CD4-positive, alpha-beta memory T cell (primary cell): ENCODE measurements around the gene TFCP2L1. TPM values are rescaled to one million over a fixed set of nuclear protein-coding genes. Genes with fewer than 3 reads are reported as not detected.

ENCODE experiments used
- CTCF ChIA-PET: fragments of 350-600 bp; sonication (Branson Sonifier 250); formaldehyde crosslinking; loops from one replicate; lab custom pipeline; 2021; ENCODE audit warnings: inconsistent platforms; ENCODE audit not compliant: partially characterized antibody; lab: Charles Lee
- POLR2A ChIA-PET: fragments of 350-600 bp; sonication (Branson Sonifier 250); formaldehyde crosslinking; loops from one replicate; lab custom pipeline; 2021; ENCODE audit not compliant: partially characterized antibody; lab: Charles Lee
- DNase-seq, 5 donors: peaks; one replicate each; pipeline versions ENCODE4 v3.0.0 to v3.0.0-alpha.2; 2020 to 2022; ENCODE audit warnings: mixed read lengths in 1 of 5
- H3K27ac ChIP-seq: one replicate; pipeline ENCODE4 v1.7.0; 2013; ENCODE audit warnings: low read depth, low read length
- H3K27me3 ChIP-seq: 2 replicates; pipeline ENCODE4 v1.7.0; 2013; ENCODE audit warnings: mild to moderate bottlenecking, low read length, moderate library complexity; ENCODE audit not compliant: insufficient read depth
- H3K36me3 ChIP-seq: 2 replicates; pipeline ENCODE4 v1.7.0; 2013; ENCODE audit warnings: mild to moderate bottlenecking, low read length, moderate library complexity; ENCODE audit not compliant: insufficient read depth
- H3K4me1 ChIP-seq: 2 replicates; pipeline ENCODE4 v1.7.0; 2013; ENCODE audit warnings: mild to moderate bottlenecking, low read length, moderate library complexity; ENCODE audit not compliant: insufficient read depth
- H3K4me3 ChIP-seq, 2 donors: one replicate each; pipeline ENCODE4 v1.7.0; 2013; ENCODE audit warnings: low read length in 2 of 2, mild to moderate bottlenecking in 1 of 2
- H3K9me3 ChIP-seq, 2 donors: one replicate each; pipeline ENCODE4 v1.7.0; 2013; ENCODE audit warnings: low read length in 2 of 2, control low read depth in 1 of 2; ENCODE audit not compliant: control insufficient read depth in 1 of 2
- H3K27ac Mint-ChIP-seq, 7 donors: one replicate each; pipeline ENCODE4 v1.8.0; 2020 to 2021; ENCODE audit warnings: mixed read lengths in 7 of 7, mild to moderate bottlenecking in 6 of 7, inconsistent platforms in 3 of 7, moderate library complexity in 3 of 7
- H3K27me3 Mint-ChIP-seq, 2 donors: one replicate each; pipeline ENCODE4 v1.8.0; 2020 to 2021; ENCODE audit warnings: mixed read lengths in 2 of 2
- H3K36me3 Mint-ChIP-seq, 2 donors: one replicate each; pipeline ENCODE4 v1.8.0; 2020 to 2021; ENCODE audit warnings: mixed read lengths in 2 of 2, inconsistent platforms in 1 of 2, mild to moderate bottlenecking in 1 of 2
- H3K4me1 Mint-ChIP-seq, 4 donors: one replicate each; pipeline ENCODE4 v1.8.0; 2020 to 2021; ENCODE audit warnings: mixed read lengths in 4 of 4, mild to moderate bottlenecking in 1 of 4
- H3K4me3 Mint-ChIP-seq, 8 donors: one replicate each; pipeline ENCODE4 v1.8.0; 2020 to 2021; ENCODE audit warnings: mixed read lengths in 8 of 8, mild to moderate bottlenecking in 7 of 8, moderate library complexity in 6 of 8, inconsistent platforms in 3 of 8
- H3K9me3 Mint-ChIP-seq, 8 donors: one replicate each; pipeline ENCODE4 v1.8.0; 2020 to 2021; ENCODE audit warnings: mixed read lengths in 8 of 8, mild to moderate bottlenecking in 5 of 8, inconsistent platforms in 3 of 8, moderate library complexity in 1 of 8
- intact Hi-C: fragments of 100-400 bp; cut with micrococcal nuclease; formaldehyde crosslinking; loops from one replicate; pipeline ENCODE4 v1.15.1; 2023
- polyA plus RNA-seq, 2 donors: library from polyadenylated mRNA; unstranded; fragments of 300-500 nt; fragmentation: Illumina TruSeq; gene quantifications; one replicate each; pipeline ENCODE4 v1.2.3, GENCODE V29; 2021
- total RNA-seq, 2 experiments: library from RNA; stranded (reverse); gene quantifications; one replicate each; pipeline ENCODE4 v1.2.3, GENCODE V29; 2021

Gene TFCP2L1
- total and polyA plus RNA-seq, 4 experiments from 2014 or later = 0.06 TPM; not detected in 3

GRCh38 chr2:121235542-121235941, 49.5 kb downstream of the TFCP2L1 start:
- no peaks in the 10 kb centered on the region for H3K36me3 Mint-ChIP-seq
- no peak overlapping the region for H3K27ac Mint-ChIP-seq
- H3K4me3 Mint-ChIP-seq = no peak overlapping the region
- Histone ChIP-seq H3K27ac (no peak overlapping the region), H3K27me3 (no peaks in the 10 kb centered on the region), H3K4me1 (no peaks in the 10 kb centered on the region), H3K4me3 (no peak overlapping the region), H3K36me3 (no peaks in the 10 kb centered on the region), H3K9me3 (no peaks in the 10 kb centered on the region)
- ChIA-PET POLR2A (no interaction called here), CTCF (no interaction called here)
- H3K4me1 Mint-ChIP-seq = no peaks in the 10 kb centered on the region
- no peaks in the 10 kb centered on the region for H3K9me3 Mint-ChIP-seq
- H3K27me3 Mint-ChIP-seq = peaks cover 0 to 9% of the 10 kb centered on the region in 2 donors
- intact Hi-C loops = no loop called here
- DNase-seq = no peak

DNA sequence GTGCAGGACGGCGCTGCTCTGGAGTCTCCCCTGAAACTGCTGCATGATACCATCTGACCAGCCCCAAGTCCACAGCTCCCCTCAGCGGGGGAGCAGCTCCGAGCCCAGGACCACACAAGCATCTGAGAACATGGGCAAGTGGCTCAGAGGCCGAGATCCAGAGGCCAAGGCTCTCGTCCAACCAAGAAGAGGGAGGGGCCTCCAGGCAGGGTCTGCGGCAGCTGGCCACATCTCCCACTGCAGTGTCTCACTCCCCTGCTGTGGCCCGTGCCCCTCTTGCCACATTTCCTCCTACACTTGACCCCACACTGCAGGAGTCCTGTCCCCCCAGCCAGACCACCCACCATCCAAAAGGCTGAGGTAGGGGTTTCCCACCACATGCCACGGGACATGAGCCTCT, 50.2 kb downstream of the TFCP2L1 start:
- ChIA-PET CTCF (no interaction called here), POLR2A (no interaction called here)
- no peaks in the 10 kb centered on the region for H3K36me3 ChIP-seq
- H3K27me3 Mint-ChIP-seq = peaks cover 0 to 6% of the 10 kb centered on the region in 2 donors
- no peak overlapping the region for H3K4me3 ChIP-seq
- H3K4me1 ChIP-seq = no peaks in the 10 kb centered on the region
- no peaks in the 10 kb centered on the region for H3K9me3 Mint-ChIP-seq
- H3K27ac Mint-ChIP-seq = no peak overlapping the region
- H3K9me3 ChIP-seq = no peaks in the 10 kb centered on the region
- no peak overlapping the region for H3K4me3 Mint-ChIP-seq
- DNase-seq = no peak
- H3K27me3 ChIP-seq = no peaks in the 10 kb centered on the region
- no peak overlapping the region for H3K27ac ChIP-seq
- H3K36me3 Mint-ChIP-seq = no peaks in the 10 kb centered on the region
- no peaks in the 10 kb centered on the region for H3K4me1 Mint-ChIP-seq
- intact Hi-C loops = no loop called here

DNA sequence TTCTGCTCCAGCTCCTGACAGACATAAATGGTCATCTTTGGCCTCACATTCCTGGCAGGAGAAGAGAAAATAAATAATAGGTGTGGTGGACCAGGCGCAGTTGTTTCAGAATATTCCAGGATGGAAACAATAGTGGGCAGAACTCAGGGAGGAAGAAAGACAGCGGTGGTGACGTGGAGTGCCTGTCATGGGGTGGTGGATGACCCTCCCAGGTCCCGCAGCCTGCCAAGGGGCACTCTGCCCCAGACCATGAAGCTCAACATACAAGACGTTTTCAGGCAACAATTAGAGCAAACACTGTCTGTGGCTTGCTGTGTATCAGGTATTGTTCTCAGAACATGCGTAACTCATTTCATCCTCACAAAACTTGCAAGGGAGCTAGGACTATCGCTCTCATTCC, 50.9 kb downstream of the TFCP2L1 start:
- DNase-seq = no peak
- Mint-ChIP-seq H3K4me1 (no peaks in the 10 kb centered on the region), H3K27ac (no peak overlapping the region), H3K4me3 (no peak overlapping the region), H3K27me3 (peaks cover 0 to 6% of the 10 kb centered on the region in 2 donors), H3K9me3 (no peaks in the 10 kb centered on the region), H3K36me3 (no peaks in the 10 kb centered on the region)
- Histone ChIP-seq H3K4me1 (no peaks in the 10 kb centered on the region), H3K9me3 (no peaks in the 10 kb centered on the region), H3K4me3 (no peak overlapping the region), H3K27me3 (no peaks in the 10 kb centered on the region), H3K27ac (no peak overlapping the region), H3K36me3 (no peaks in the 10 kb centered on the region)
- ChIA-PET POLR2A (no interaction called here), CTCF (no interaction called here)
- intact Hi-C loops = no loop called here

DNA sequence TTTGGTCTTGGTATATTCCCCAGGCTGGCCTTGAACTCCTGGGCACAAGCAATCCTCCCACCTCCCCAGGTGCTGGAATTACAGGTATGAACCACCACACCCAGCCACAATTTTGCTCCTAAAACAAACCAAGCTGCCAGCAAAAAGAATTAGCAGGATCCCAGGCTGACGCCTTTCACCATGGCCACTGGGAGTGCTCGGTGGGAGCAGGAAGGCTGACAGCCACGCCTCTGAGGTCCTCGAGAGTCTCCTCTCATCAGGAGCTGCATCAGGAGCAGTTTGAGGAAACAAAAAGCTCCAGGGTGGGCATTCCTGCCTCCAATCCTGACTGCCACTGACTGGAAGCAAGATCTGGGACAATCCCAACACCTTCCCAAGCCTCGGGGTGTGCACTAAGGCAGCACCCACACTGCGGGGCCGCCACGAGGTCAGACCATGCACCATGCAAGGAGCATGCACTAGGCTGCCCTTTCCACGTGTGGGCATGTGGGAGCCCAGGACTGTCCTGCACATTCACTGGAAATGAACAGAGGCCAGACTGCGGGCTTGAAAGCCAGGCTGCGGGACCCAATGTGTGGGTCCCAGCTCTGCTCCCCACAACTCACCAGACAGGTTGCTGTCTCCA, 51.4 kb downstream of the TFCP2L1 start:
- no peaks in the 10 kb centered on the region for H3K36me3 Mint-ChIP-seq
- peak overlapping the region in 1 of 7 donors; percentile 25 for H3K27ac Mint-ChIP-seq
- intact Hi-C loops = no loop called here
- H3K9me3 Mint-ChIP-seq = no peaks in the 10 kb centered on the region
- H3K27me3 Mint-ChIP-seq = peaks cover 0 to 6% of the 10 kb centered on the region in 2 donors
- no peaks in the 10 kb centered on the region for H3K4me1 ChIP-seq
- no peak for DNase-seq
- H3K4me1 Mint-ChIP-seq = no peaks in the 10 kb centered on the region
- no peak overlapping the region for H3K4me3 ChIP-seq
- H3K27me3 ChIP-seq = no peaks in the 10 kb centered on the region
- H3K4me3 Mint-ChIP-seq = no peak overlapping the region
- H3K27ac ChIP-seq = no peak overlapping the region
- ChIA-PET CTCF (no interaction called here), POLR2A (no interaction called here)
- no peaks in the 10 kb centered on the region for H3K36me3 ChIP-seq
- no peaks in the 10 kb centered on the region for H3K9me3 ChIP-seq

DNA sequence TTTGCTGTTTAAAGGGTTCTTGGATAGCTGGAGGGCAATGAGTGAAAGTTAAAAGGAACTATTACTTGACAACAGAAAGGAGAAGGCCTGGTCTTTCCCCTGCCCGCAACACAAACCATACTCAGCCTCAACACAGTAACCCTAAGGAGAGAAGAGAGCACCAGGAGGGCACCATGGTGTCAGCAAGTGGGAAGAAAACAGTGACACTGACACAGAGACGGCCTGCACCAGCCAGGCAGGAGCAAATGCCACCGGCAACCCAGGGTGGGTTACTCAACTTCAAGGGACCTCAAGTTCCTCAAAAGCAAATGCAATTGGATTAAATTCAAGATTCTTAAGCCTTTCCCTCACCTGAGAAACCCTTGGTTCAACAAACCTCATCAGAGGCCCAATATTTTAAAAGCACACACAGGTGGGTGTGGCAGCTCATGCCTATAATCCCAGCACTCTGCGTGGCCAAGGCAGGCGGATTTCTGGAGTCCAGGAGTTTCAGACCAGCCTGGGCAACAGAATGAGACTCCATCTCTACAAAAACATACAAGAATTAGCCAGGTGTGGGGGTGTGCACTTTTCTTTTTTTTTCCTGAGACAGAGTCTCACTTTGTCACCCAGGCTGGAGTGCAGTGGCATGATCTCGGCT, 52.3 kb downstream of the TFCP2L1 start:
- no peak for DNase-seq
- no peaks in the 10 kb centered on the region for H3K9me3 Mint-ChIP-seq
- peaks cover 0 to 6% of the 10 kb centered on the region in 2 donors for H3K27me3 Mint-ChIP-seq
- intact Hi-C loops = no loop called here
- Histone ChIP-seq H3K36me3 (no peaks in the 10 kb centered on the region), H3K27me3 (no peaks in the 10 kb centered on the region), H3K4me1 (no peaks in the 10 kb centered on the region), H3K4me3 (no peak overlapping the region), H3K27ac (no peak overlapping the region), H3K9me3 (no peaks in the 10 kb centered on the region)
- no peak overlapping the region for H3K4me3 Mint-ChIP-seq
- no peaks in the 10 kb centered on the region for H3K36me3 Mint-ChIP-seq
- ChIA-PET POLR2A (no interaction called here), CTCF (no interaction called here)
- H3K4me1 Mint-ChIP-seq = no peaks in the 10 kb centered on the region
- no peak overlapping the region for H3K27ac Mint-ChIP-seq

DNA sequence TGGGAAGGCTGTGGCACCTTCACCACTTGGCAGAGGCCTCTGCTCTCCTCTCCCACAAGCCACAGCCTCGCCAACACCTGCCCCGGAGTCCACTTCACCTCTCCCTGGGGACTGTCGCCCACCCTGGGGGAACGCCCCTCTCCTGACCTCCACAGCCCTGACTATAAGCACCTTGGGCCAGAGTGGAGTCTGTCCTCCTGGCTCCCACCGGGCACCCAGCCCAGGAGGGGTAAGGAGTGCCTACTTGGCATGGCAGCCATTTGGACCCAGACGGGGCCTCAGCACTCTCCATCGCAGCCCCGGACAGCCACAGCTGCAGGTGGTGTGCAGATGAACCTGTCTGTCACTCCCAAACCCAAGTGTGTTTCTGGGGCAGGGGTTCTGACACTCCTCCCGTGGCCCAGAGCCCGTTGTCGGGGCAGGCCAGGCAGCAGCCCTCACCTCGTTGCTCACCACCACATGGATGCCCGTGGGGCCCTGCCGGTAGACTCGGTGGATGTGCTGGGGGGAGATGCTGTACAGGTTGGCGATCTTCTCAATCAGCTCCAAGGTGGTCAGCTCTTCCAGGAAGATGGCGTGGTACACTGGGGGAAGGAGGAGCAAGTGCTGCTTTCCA, 53.5 kb downstream of the TFCP2L1 start:
- peaks cover 0 to 3% of the 10 kb centered on the region in 2 donors for H3K27me3 Mint-ChIP-seq
- H3K9me3 Mint-ChIP-seq = no peaks in the 10 kb centered on the region
- Histone ChIP-seq H3K9me3 (no peaks in the 10 kb centered on the region), H3K27ac (no peak overlapping the region), H3K4me3 (no peak overlapping the region), H3K36me3 (no peaks in the 10 kb centered on the region), H3K27me3 (no peaks in the 10 kb centered on the region), H3K4me1 (no peaks in the 10 kb centered on the region)
- no peak overlapping the region for H3K4me3 Mint-ChIP-seq
- no peaks in the 10 kb centered on the region for H3K36me3 Mint-ChIP-seq
- POLR2A ChIA-PET = no interaction called here
- intact Hi-C loops = no loop called here
- CTCF ChIA-PET = no interaction called here
- H3K27ac Mint-ChIP-seq = no peak overlapping the region
- H3K4me1 Mint-ChIP-seq = no peaks in the 10 kb centered on the region
- DNase-seq = no peak

DNA sequence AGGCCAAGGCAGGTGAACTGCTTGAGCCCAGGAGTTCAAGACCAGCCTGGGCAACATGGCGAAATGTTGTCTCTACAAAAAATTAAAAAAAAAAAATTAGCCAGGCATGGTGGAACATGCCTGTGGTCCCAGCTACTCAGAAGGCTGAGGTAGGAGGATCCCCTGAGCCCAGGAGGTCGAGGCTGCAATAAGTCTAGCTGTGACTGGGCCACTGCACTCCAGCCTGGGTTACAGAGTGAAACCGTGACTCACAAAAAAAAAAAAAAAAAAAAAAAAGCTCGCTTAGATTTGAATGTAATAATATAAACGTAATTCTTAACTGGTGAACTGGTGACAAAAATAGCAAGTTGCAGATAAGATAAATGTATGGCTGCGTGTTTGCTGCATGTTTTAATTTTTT, 56.5 kb downstream of the TFCP2L1 start:
- no peaks in the 10 kb centered on the region for H3K9me3 ChIP-seq
- Mint-ChIP-seq H3K36me3 (no peaks in the 10 kb centered on the region), H3K4me1 (no peaks in the 10 kb centered on the region), H3K27me3 (peaks cover 0 to 2% of the 10 kb centered on the region in 2 donors), H3K4me3 (no peak overlapping the region), H3K27ac (no peak overlapping the region), H3K9me3 (peaks cover 0 to 2% (median 0%) of the 10 kb centered on the region in 8 donors)
- no peak overlapping the region for H3K27ac ChIP-seq
- intact Hi-C loops = no loop called here
- H3K4me1 ChIP-seq = no peaks in the 10 kb centered on the region
- DNase-seq = no peak
- H3K36me3 ChIP-seq = no peaks in the 10 kb centered on the region
- no peak overlapping the region for H3K4me3 ChIP-seq
- POLR2A ChIA-PET = no interaction called here
- CTCF ChIA-PET = no interaction called here
- H3K27me3 ChIP-seq = no peaks in the 10 kb centered on the region
